ENCODE results near the gene GSTM3.
"Not testable (repeated sequence)": the region's sequence is repeated elsewhere in the genome, so short reads cannot be mapped to it uniquely, and the experiment has no call there.

The GSTM3 gene

GRCh38 chr1:109695138-109695537 is 45.7 kb downstream of the GSTM3 start:
- not testable (repeated sequence) for DNase-seq (ENCODE audit: low read depth)

- not testable (repeated sequence) for DNase-seq (ENCODE audit: low read depth)
Measured at GRCh38 chr1:109694400-109694799, 46.4 kb downstream of the GSTM3 start.

- DNase-seq (ENCODE audit: low read depth), result no peak
Measured at GRCh38 chr1:109691759-109692158, 49.1 kb downstream of the GSTM3 start.

GRCh38 chr1:109689844-109690405 is 50.9 kb downstream of the GSTM3 start:
- DNase-seq (ENCODE audit: low read depth), result no peak

GRCh38 chr1:109687641-109688499 is 53.0 kb downstream of the GSTM3 start, which contains the start of gene GSTM1:
GSTM1 (plus strand) TSS chr1:109687817; CDS start chr1:109687874, 57 bp downstream.
- DNase-seq (ENCODE audit: low read depth), result no peak

GRCh38 chr1:109687109-109687508 is 53.7 kb downstream of the GSTM3 start:
- DNase-seq (ENCODE audit: low read depth), result not testable (repeated sequence)

- not testable (repeated sequence) for DNase-seq (ENCODE audit: low read depth)
Measured at GRCh38 chr1:109685890-109686289, 54.9 kb downstream of the GSTM3 start.

GRCh38 chr1:109685399-109685798 is 55.4 kb downstream of the GSTM3 start:
- not testable (repeated sequence) for DNase-seq (ENCODE audit: low read depth)

- not testable (repeated sequence) for DNase-seq (ENCODE audit: low read depth)
Measured at GRCh38 chr1:109684777-109685176, 56.1 kb downstream of the GSTM3 start.
